PC-9 (cell line): ENCODE results near the gene SIPA1. TPM values are rescaled to one million over a fixed set of nuclear protein-coding genes. Genes with fewer than 3 reads are reported as not detected.
A peak's percentile ranks its signal among the peaks of the same experiment; 100 is the strongest.

Source experiments
- BruUV-seq: library from RNA; stranded (reverse); fragments of 400-500 nt; replicated peaks from 2 replicates; lab custom pipeline; 2021; lab: Mats Ljungman, UMichigan
- CTCF ChIA-PET: fragments of 300-600 bp; sonication (Branson Sonifier 250); formaldehyde crosslinking; loops from one replicate; lab custom pipeline; 2022; ENCODE audit warnings: antibody characterized with exemption; lab: Charles Lee
- POLR2A ChIA-PET: fragments of 300-600 bp; sonication (Branson Sonifier 250); formaldehyde crosslinking; loops from one replicate; lab custom pipeline; 2022; ENCODE audit warnings: antibody characterized with exemption; ENCODE audit not compliant: unreplicated experiment; lab: Charles Lee
- DNase-seq, 2 experiments: peaks; one replicate each; pipeline versions ENCODE4 v3.0.0 to v3.0.0-alpha.2; 2015 to 2022; ENCODE audit warnings: mixed read lengths in 1 of 2
- H2AFZ ChIP-seq: fragments of 200-600 bp; sonication (generic); 2 replicates; pipeline ENCODE4 v1.8.1; 2017; ENCODE audit warnings: antibody characterized with exemption
- H3F3A ChIP-seq: fragments of 200-600 bp; sonication (generic); 2 replicates; pipeline ENCODE4 v1.8.1; 2017; ENCODE audit warnings: antibody characterized with exemption, mild to moderate bottlenecking, low read depth; ENCODE audit not compliant: insufficient read depth
- H3K27ac ChIP-seq: fragments of 200-600 bp; sonication (generic); 2 replicates; pipeline ENCODE4 v1.6.1; 2016; ENCODE audit warnings: mixed run types
- H3K27me3 ChIP-seq: fragments of 200-600 bp; sonication (generic); 2 replicates; pipeline ENCODE4 v1.6.1; 2016; ENCODE audit warnings: low read depth, mixed run types; ENCODE audit not compliant: insufficient read depth
- H3K36me3 ChIP-seq: fragments of 200-600 bp; sonication (generic); 2 replicates; pipeline ENCODE4 v1.6.1; 2016; ENCODE audit warnings: low read depth, mixed run types
- H3K4me1 ChIP-seq: fragments of 200-600 bp; sonication (generic); replicated peaks from 2 replicates; pipeline ENCODE4 v1.6.1; 2016; ENCODE audit warnings: mixed run types; ENCODE audit not compliant: insufficient read depth
- H3K4me2 ChIP-seq: fragments of 200-600 bp; sonication (generic); 2 replicates; pipeline ENCODE4 v1.6.1; 2017; ENCODE audit warnings: mixed run types
- H3K4me3 ChIP-seq: fragments of 200-600 bp; sonication (generic); 2 replicates; pipeline ENCODE4 v1.6.1; 2016; ENCODE audit warnings: mixed run types
- H3K79me2 ChIP-seq: fragments of 200-600 bp; sonication (generic); 2 replicates; pipeline ENCODE4 v1.6.1; 2017; ENCODE audit warnings: low read depth, mixed run types
- H3K9me2 ChIP-seq: fragments of 200-600 bp; sonication (generic); 2 replicates; pipeline ENCODE4 v1.8.1; 2017; ENCODE audit warnings: mild to moderate bottlenecking; ENCODE audit not compliant: insufficient read depth
- H3K9me3 ChIP-seq: fragments of 200-600 bp; sonication (generic); 2 replicates; pipeline ENCODE4 v1.8.1; 2016; ENCODE audit warnings: low read depth; ENCODE audit not compliant: insufficient read depth
- H4K20me1 ChIP-seq: fragments of 200-600 bp; sonication (generic); 2 replicates; pipeline ENCODE4 v1.8.1; 2017; ENCODE audit not compliant: insufficient read depth
- EZH2 ChIP-seq: fragments of 200-600 bp; sonication (generic); IDR thresholded peaks from 2 replicates; pipeline ENCODE4 v1.8.0; 2017; ENCODE audit warnings: antibody characterized with exemption, low read depth
- intact Hi-C: fragments of 100-400 bp; cut with micrococcal nuclease; formaldehyde crosslinking; loops from one replicate; pipeline ENCODE4 v1.10.0; 2022; ENCODE audit not compliant: unreplicated experiment
- total RNA-seq: library from RNA; stranded (reverse); gene quantifications from 2 replicates; pipeline ENCODE4 v1.2.3, GENCODE V29; 2021
- TF ChIP-seq, protein P1 (sequence below): fragments of 200-600 bp; sonication (generic); conservative IDR thresholded peaks from 2 replicates; pipeline ENCODE4 v1.6.1; 2017; ENCODE audit warnings: mixed run types, antibody characterized with exemption, mild to moderate bottlenecking, moderate library complexity

Gene SIPA1
- total RNA-seq, 1 experiment from 2014 or later, result 65.6 TPM

DNA sequence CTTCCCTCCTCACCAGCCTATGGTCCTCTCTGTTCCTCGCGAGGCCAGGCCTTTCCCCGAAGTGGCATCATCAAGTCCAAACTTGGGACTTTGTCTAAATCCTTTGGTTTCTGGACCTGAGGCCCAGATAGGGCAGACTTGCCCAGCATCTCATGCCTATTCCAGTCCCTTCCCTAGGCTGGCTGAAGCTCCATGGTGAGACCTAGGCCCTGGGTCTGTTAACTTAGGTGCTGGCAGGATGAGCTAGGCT is 13.4 kb downstream of the SIPA1 start:
- DNase-seq, result no peak
- Histone ChIP-seq H2AFZ (no peak overlapping the region), H3K27me3 (no peaks in the 10 kb centered on the region), H3K9me2 (no peaks in the 10 kb centered on the region), H3K79me2 (no peaks in the 10 kb centered on the region), H3K36me3 (0 out of 2 replicates have a peak, but pooled peaks cover 3% of the 10 kb centered on the region), H3K4me1 (peaks cover 35% of the 10 kb centered on the region), H3K4me3 (no peak overlapping the region), H3K9me3 (no peaks in the 10 kb centered on the region), H3K4me2 (peak overlapping the region; percentile 76), H4K20me1 (no peaks in the 10 kb centered on the region), H3F3A (peaks cover 51% of the 10 kb centered on the region), H3K27ac (peak overlapping the region; percentile 76)
- CTCF ChIA-PET, result no interaction called here
- POLR2A ChIA-PET, result interaction anchor here (0.6 to 0.7 kb wide), 2 partner anchors 13 to 69 kb away, joined by 3 to 4 read pairs; partner anchors contain the start of gene SIPA1
- no peak for TF ChIP-seq EZH2
- TF ChIP-seq, protein P1, sequence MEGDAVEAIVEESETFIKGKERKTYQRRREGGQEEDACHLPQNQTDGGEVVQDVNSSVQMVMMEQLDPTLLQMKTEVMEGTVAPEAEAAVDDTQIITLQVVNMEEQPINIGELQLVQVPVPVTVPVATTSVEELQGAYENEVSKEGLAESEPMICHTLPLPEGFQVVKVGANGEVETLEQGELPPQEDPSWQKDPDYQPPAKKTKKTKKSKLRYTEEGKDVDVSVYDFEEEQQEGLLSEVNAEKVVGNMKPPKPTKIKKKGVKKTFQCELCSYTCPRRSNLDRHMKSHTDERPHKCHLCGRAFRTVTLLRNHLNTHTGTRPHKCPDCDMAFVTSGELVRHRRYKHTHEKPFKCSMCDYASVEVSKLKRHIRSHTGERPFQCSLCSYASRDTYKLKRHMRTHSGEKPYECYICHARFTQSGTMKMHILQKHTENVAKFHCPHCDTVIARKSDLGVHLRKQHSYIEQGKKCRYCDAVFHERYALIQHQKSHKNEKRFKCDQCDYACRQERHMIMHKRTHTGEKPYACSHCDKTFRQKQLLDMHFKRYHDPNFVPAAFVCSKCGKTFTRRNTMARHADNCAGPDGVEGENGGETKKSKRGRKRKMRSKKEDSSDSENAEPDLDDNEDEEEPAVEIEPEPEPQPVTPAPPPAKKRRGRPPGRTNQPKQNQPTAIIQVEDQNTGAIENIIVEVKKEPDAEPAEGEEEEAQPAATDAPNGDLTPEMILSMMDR, result no peak
- intact Hi-C loops, result loop anchor here (5.0 kb wide), 2 partner anchors 34 to 361 kb away; partner anchors contain the start of genes CST6 and PCNX3
- BruUV-seq, result no TSS peak

DNA sequence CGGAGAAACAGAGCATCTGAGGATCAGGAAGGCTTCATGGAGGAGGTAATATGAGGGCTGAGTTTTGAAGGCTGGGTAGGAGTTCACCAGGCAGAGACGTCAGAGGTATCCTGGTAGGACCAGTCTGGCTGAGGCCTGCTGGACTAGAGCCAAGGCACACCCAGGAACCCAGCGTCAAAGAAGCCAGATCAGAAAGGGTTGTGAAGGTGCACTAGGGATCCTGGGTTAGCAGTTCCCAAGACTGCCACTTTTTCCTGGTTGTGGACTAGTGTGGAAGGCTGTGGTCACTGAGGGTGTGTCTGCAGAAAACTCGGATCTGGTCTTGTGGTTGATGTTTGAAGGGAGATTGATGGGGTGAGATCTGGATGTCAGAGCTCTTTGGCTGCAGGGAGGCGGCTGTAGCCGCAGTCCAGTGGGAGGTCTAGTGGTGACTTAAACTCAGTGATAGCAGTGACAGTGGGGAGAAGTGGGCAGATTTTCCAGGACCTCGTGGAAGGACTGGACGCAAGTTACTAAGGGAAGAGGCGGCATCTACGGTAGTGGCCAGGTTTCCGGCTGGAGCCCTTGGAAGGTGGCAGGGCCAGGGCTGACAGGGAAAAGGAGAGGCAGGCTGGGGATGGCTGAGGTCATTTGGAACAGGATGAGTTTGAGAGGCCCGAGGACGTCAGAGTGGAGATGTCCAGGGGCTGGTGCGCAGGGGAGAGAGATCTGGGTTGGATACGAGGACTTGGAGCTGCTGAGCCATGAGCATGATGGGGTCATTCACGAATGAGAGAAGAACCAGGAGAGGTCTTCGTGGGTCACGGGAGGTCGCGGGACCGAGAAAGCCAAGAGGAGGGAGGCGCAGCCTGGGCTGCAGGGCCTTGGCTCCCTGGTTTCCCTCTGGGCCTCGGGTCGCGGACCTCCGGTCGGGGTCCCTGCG is 13.9 kb downstream of the SIPA1 start:
- no peaks in the 10 kb centered on the region for H4K20me1 ChIP-seq
- peak; percentile 79 to 82 for DNase-seq
- H3K79me2 ChIP-seq, result no peaks in the 10 kb centered on the region
- no peaks in the 10 kb centered on the region for H3K9me3 ChIP-seq
- H3K4me3 ChIP-seq, result peak overlapping the region; percentile 64; the same call in 1 of the 2 replicates
- CTCF ChIA-PET, result interaction anchor here (0.6 kb wide), 1 partner anchor 239 kb away, joined by 3 read pairs; the partner anchor contains the start of gene CCDC85B
- peaks cover 35% of the 10 kb centered on the region for H3K4me1 ChIP-seq
- H3K27me3 ChIP-seq, result no peaks in the 10 kb centered on the region
- H3K9me2 ChIP-seq, result no peaks in the 10 kb centered on the region
- peak overlapping the region; percentile 76 for H3K4me2 ChIP-seq
- POLR2A ChIA-PET, result interaction anchor here (0.6 to 0.8 kb wide), 5 partner anchors 9 to 149 kb away, joined by 3 to 6 read pairs (median 4); partner anchors contain the start of genes KAT5 and SIPA1
- BruUV-seq, result TSS peak; percentile 27
- 0 out of 2 replicates have a peak, but pooled peaks cover 3% of the 10 kb centered on the region for H3K36me3 ChIP-seq
- intact Hi-C loops, result loop anchor here (2.0 to 5.0 kb wide), 3 partner anchors 13 to 360 kb away; partner anchors contain the start of genes CST6, PCNX3 and SIPA1
- no peak for TF ChIP-seq EZH2
- TF ChIP-seq, protein P1, result no peak
- peak overlapping the region; percentile 76 for H3K27ac ChIP-seq
- peaks cover 51% of the 10 kb centered on the region for H3F3A ChIP-seq
- peak overlapping the region; percentile 68; the same call in 1 of the 2 replicates for H2AFZ ChIP-seq

DNA sequence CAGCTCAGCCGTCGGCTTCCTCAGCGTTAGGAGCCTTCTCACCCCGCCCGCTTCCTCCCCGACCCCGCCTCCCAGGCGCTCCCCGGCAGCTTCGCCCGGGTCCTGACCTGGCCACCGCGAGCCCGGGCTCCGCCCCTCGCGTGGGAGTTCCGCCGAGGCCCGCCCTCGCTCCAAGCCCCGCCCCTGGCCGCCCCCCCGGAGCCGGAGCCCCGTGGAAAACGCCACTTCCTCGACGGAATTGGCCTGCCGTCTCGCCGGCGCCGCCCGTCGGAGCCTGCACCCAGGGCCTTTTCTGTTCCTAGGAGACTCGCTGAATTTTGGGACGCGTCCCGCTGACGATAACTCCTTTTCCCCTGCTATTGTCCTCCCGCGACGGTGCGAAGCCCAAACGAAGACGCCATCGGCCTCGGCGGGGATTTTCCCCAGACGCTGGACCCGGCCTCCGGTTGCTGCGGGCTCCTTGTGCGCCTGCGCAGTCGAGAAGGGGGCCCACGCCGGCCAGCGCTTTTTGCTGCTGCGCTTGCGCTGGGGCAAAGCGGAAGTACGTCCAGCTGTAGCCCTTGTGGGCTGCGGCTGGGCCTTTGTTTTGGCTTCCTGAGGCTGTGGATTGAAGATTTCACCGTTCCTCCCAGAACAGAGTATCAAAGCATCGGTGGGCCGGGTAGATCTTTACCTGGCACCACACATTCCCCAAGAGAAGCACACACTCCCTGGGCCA is 14.8 kb downstream of the SIPA1 start:
- Histone ChIP-seq H3K4me2 (peak overlapping the region; percentile 76), H3K9me2 (no peaks in the 10 kb centered on the region), H3K4me3 (peak overlapping the region; percentile 64), H2AFZ (peak overlapping the region; percentile 68), H3F3A (peaks cover 51% of the 10 kb centered on the region), H3K9me3 (no peaks in the 10 kb centered on the region), H3K27ac (peak overlapping the region; percentile 76), H3K4me1 (peaks cover 35% of the 10 kb centered on the region), H3K36me3 (peaks cover 8% of the 10 kb centered on the region; the same call in 1 of the 2 replicates), H3K79me2 (no peaks in the 10 kb centered on the region), H4K20me1 (no peaks in the 10 kb centered on the region), H3K27me3 (no peaks in the 10 kb centered on the region)
- peak; percentile 82 to 98 for DNase-seq
- CTCF ChIA-PET, result interaction anchor here (0.6 kb wide), 2 partner anchors 139 to 238 kb away, joined by 3 read pairs; partner anchors contain the start of gene CCDC85B
- intact Hi-C loops, result loop anchor here (2.0 to 5.0 kb wide), 3 partner anchors 14 to 360 kb away; partner anchors contain the start of genes CST6, PCNX3 and SIPA1
- TF ChIP-seq, protein P1, result no peak
- TF ChIP-seq EZH2, result no peak
- POLR2A ChIA-PET, result interaction anchor here (0.5 to 1.0 kb wide), 6 partner anchors 10 to 207 kb away, joined by 3 to 16 read pairs (median 4); partner anchors contain the start of genes KAT5 and SIPA1
- TSS peak; percentile 85 for BruUV-seq
